HepG2 (cell line): ENCODE data around the gene CD40. TPM values are rescaled to one million over a fixed set of nuclear protein-coding genes. Genes with fewer than 3 reads are reported as not detected.

Experiments
- ATAC-seq: fragments of 200-7000 bp; cut with Tn5 transposase; 3 replicates; pipeline ENCODE4 v1.9.1; 2020; ENCODE audit warnings: mild to moderate bottlenecking, moderate library complexity
- BruUV-seq: library from RNA; stranded (reverse); fragments of 400-500 nt; replicated peaks from 2 replicates; lab custom pipeline; 2021; lab: Mats Ljungman, UMichigan
- CTCF ChIA-PET: fragments of 300-600 bp; formaldehyde crosslinking; extraction: SDS; loops from one replicate; lab custom pipeline; 2021; ENCODE audit warnings: low total read pairs, inconsistent platforms, low intra/inter-chr PET ratio; lab: Yijun Ruan, JAX
- POLR2A ChIA-PET: fragments of 350-600 bp; sonication (Branson Sonifier 250); formaldehyde crosslinking; loops from one replicate; lab custom pipeline; 2020; ENCODE audit warnings: antibody characterized with exemption, inconsistent platforms; lab: Yijun Ruan, JAX
- DNase-seq: peaks from one replicate; pipeline ENCODE4 v3.0.0-alpha.2; 2015; ENCODE audit warnings: low spot score
- FAIRE-seq: peaks from 3 replicates; lab custom pipeline; 2011; peaks lifted over from hg19 to GRCh38; lab: Jason Lieb, UNC
- H2AFZ ChIP-seq: one replicate; pipeline ENCODE4 v1.6.1; 2011; ENCODE audit warnings: low read length, inconsistent platforms
- H3K27ac ChIP-seq: fragments of 300-600 bp; 3 replicates; pipeline ENCODE4 v1.8.0; 2011; ENCODE audit warnings: mixed run types, mild to moderate bottlenecking, mixed read lengths, low read length, inconsistent platforms; ENCODE audit not compliant: insufficient read depth; ENCODE audit errors: extremely low read length
- H3K27me3 ChIP-seq, 2 experiments: fragments of 200-600 bp in 1 of 2; 2 replicates in 1 of 2; 3 replicates in 1 of 2; pipeline versions ENCODE4 v1.6.0 to v1.8.0; 2011; ENCODE audit warnings: low read length in 2 of 2, mild to moderate bottlenecking in 2 of 2, moderate library complexity in 2 of 2, inconsistent platforms in 1 of 2; ENCODE audit not compliant: insufficient read depth in 2 of 2, control insufficient read depth in 1 of 2
- H3K36me3 ChIP-seq, 2 experiments: fragments of 200-600 bp in 1 of 2; replicated peaks in 1 of 2; 2 replicates in 1 of 2; 3 replicates in 1 of 2; pipeline versions ENCODE4 v1.5.1 to v1.8.0; 2011; ENCODE audit warnings: low read length in 2 of 2, inconsistent platforms in 1 of 2; ENCODE audit not compliant: insufficient read depth in 2 of 2, control insufficient read depth in 1 of 2
- H3K4me1 ChIP-seq: 2 replicates; pipeline ENCODE4 v1.5.1; 2012; ENCODE audit warnings: low read length, inconsistent platforms; ENCODE audit not compliant: insufficient read depth
- H3K4me2 ChIP-seq: 2 replicates; pipeline ENCODE4 v1.6.0; 2011; ENCODE audit warnings: low read depth, low read length, inconsistent platforms
- H3K4me3 ChIP-seq, 3 experiments: fragments of 200-600 bp in 1 of 3; sonication (generic), shearing (Covaris generic) in 1 of 3; replicated peaks in 1 of 3; 2 replicates each; pipeline ENCODE4 v1.5.1; 2011 to 2016; ENCODE audit warnings: low read length in 3 of 3, inconsistent platforms in 2 of 3, low read depth in 2 of 3, mild to moderate bottlenecking in 2 of 3, control low read depth in 1 of 3, mixed read lengths in 1 of 3; ENCODE audit not compliant: insufficient read depth in 1 of 3
- H3K79me2 ChIP-seq: one replicate; pipeline ENCODE4 v1.6.1; 2011; ENCODE audit warnings: low read length, inconsistent platforms; ENCODE audit not compliant: insufficient read depth
- H3K9ac ChIP-seq: 2 replicates; pipeline ENCODE4 v1.6.0; 2011; ENCODE audit warnings: mild to moderate bottlenecking, low read depth, low read length, inconsistent platforms; ENCODE audit not compliant: insufficient read depth
- H3K9me3 ChIP-seq: 2 replicates; pipeline ENCODE4 v1.5.1; 2012; ENCODE audit warnings: mild to moderate bottlenecking, low read length
- H4K20me1 ChIP-seq: 2 replicates; pipeline ENCODE4 v1.6.0; 2011; ENCODE audit warnings: inconsistent platforms, mild to moderate bottlenecking, low read length, moderate library complexity; ENCODE audit not compliant: insufficient read depth
- ASH2L ChIP-seq: fragments of 300-600, 200-600 bp; sonication (generic); IDR thresholded peaks from 2 replicates; pipeline ENCODE4 v1.7.0; 2017; ENCODE audit warnings: low read depth, mild to moderate bottlenecking, moderate library complexity, mixed read lengths, low read length; ENCODE audit not compliant: insufficient read length
- CSRNP1 ChIP-seq: sonication (generic); formaldehyde crosslinking; IDR thresholded peaks from 2 replicates; pipeline ENCODE4 v1.8.1; 2023; ENCODE audit warnings: mild to moderate bottlenecking, missing genetic modification reagents
- FOXC1 ChIP-seq: sonication (generic); formaldehyde crosslinking; IDR thresholded peaks from 2 replicates; pipeline ENCODE4 v1.8.0; 2022; ENCODE audit warnings: mild to moderate bottlenecking, missing genetic modification reagents, borderline replicate concordance
- FOXO4 ChIP-seq: sonication (generic); formaldehyde crosslinking; conservative IDR thresholded peaks from 2 replicates; pipeline ENCODE4 v1.8.1; 2023; ENCODE audit warnings: missing genetic modification reagents
- IKZF4 ChIP-seq: sonication (generic); formaldehyde crosslinking; IDR thresholded peaks from 2 replicates; pipeline ENCODE4 v1.5.1; 2020; ENCODE audit warnings: borderline replicate concordance, mild to moderate bottlenecking, low read depth, missing genetic modification reagents; ENCODE audit errors: not compliant biosample characterization
- ISL2 ChIP-seq: sonication (generic); formaldehyde crosslinking; IDR thresholded peaks from 2 replicates; pipeline ENCODE4 v1.5.0; 2020; ENCODE audit warnings: missing genetic modification reagents
- RBAK ChIP-seq: sonication (generic); formaldehyde crosslinking; IDR thresholded peaks from 2 replicates; pipeline ENCODE4 v1.5.1; 2020; ENCODE audit warnings: mild to moderate bottlenecking, missing genetic modification reagents
- SMAD3 ChIP-seq: sonication (generic); formaldehyde crosslinking; IDR thresholded peaks from 2 replicates; pipeline ENCODE4 v1.4.0; 2020; ENCODE audit warnings: missing genetic modification reagents
- SMARCC2 ChIP-seq: fragments of 450-650 bp; IDR thresholded peaks from 2 replicates; pipeline ENCODE4 v1.6.1; 2017; ENCODE audit warnings: antibody characterized with exemption, mild to moderate bottlenecking
- THAP9 ChIP-seq: sonication (generic); formaldehyde crosslinking; IDR thresholded peaks from 2 replicates; pipeline ENCODE4; 2020; ENCODE audit warnings: missing genetic modification reagents, mild to moderate bottlenecking, borderline replicate concordance
- ZNF136 ChIP-seq: sonication (generic); formaldehyde crosslinking; IDR thresholded peaks from 2 replicates; pipeline ENCODE4 v1.8.1; 2022; ENCODE audit warnings: low read depth, mild to moderate bottlenecking, moderate library complexity, missing genetic modification reagents
- ZNF263 ChIP-seq: sonication (generic); formaldehyde crosslinking; IDR thresholded peaks from 2 replicates; pipeline ENCODE4 v1.4.0; 2020; ENCODE audit warnings: missing genetic modification reagents
- ZNF317 ChIP-seq: sonication (generic); formaldehyde crosslinking; IDR thresholded peaks from 2 replicates; pipeline ENCODE4 v1.5.0; 2020; ENCODE audit warnings: mild to moderate bottlenecking, missing genetic modification reagents
- ZNF350 ChIP-seq: sonication (generic); formaldehyde crosslinking; IDR thresholded peaks from 2 replicates; pipeline ENCODE4 v1.4.0; 2020; ENCODE audit warnings: mild to moderate bottlenecking, low read depth, missing genetic modification reagents, borderline replicate concordance
- ZNF546 ChIP-seq: sonication (generic); formaldehyde crosslinking; conservative IDR thresholded peaks from 2 replicates; pipeline ENCODE4 v1.8.1; 2023; ENCODE audit warnings: mild to moderate bottlenecking, missing genetic modification reagents
- ZNF558 ChIP-seq: sonication (generic); formaldehyde crosslinking; IDR thresholded peaks from 2 replicates; pipeline ENCODE4 v1.9.0; 2022; ENCODE audit warnings: mild to moderate bottlenecking, missing genetic modification reagents, borderline replicate concordance
- ZNF75D ChIP-seq: sonication (generic); formaldehyde crosslinking; IDR thresholded peaks from 2 replicates; pipeline ENCODE4 v1.8.1; 2023; ENCODE audit warnings: missing genetic modification reagents, mild to moderate bottlenecking, borderline replicate concordance
- WGBS: methylation state at CpG from one replicate; pipeline ENCODE4 v1.1.6; 2017; ENCODE audit warnings: low lambda C conversion rate; 5-methylcytosine and 5-hydroxymethylcytosine counted together
- in situ Hi-C: cut with HindIII; loops from 2 replicates; pipeline ENCODE4 v1.10.0; 2017; ENCODE audit warnings: low pct_unique_long_range_greater_than_20kb; ENCODE audit not compliant: extremely low pct_ligation_motif_present
- intact Hi-C: fragments of 100-400 bp; cut with micrococcal nuclease; formaldehyde crosslinking; loops from one replicate; pipeline ENCODE4 v1.10.0; 2022; ENCODE audit not compliant: unreplicated experiment
- polyA plus RNA-seq, 8 experiments: library from polyadenylated mRNA; depleted of rRNA in 3 of 8; stranded (reverse) in 7 of 8; unstranded in 1 of 8; fragments of >200 nt; fragmentation: Illumina TruSeq in 4 of 8; extraction: Trizol in 4 of 8; gene quantifications; 2 replicates each; pipeline versions ENCODE4 v1.2.1 to v1.2.3, GENCODE V29; 2011 to 2016; ENCODE audit warnings: low read depth in 4 of 8, missing spikeins in 1 of 8, mixed read lengths in 1 of 8; ENCODE audit not compliant: insufficient read depth in 1 of 8
- total RNA-seq, 5 experiments: library from RNA; depleted of rRNA; stranded (reverse); fragments of >200 nt; fragmentation: Illumina TruSeq; extraction: Trizol; gene quantifications; 2 replicates each; pipeline ENCODE4 v1.2.3, GENCODE V29; 2016; ENCODE audit warnings: low read depth in 1 of 5

Gene CD40
- total and polyA plus RNA-seq, 2 of the 13 experiments (the other 11 are each of a cell fraction or from before 2014, with no cell fraction given), result 4.6 to 13.4 TPM

GRCh38 chr20:46154305-46154704 is 36.2 kb downstream of the CD40 start:
- Histone ChIP-seq H4K20me1 (peaks cover 3% of the 10 kb centered on the region; the same call in 1 of the 2 replicates), H3K4me2 (no peak overlapping the region), H3K9ac (no peak overlapping the region), H3K27ac (no peak overlapping the region), H3K79me2 (no peaks in the 10 kb centered on the region), H3K4me3 (no peak overlapping the region), H3K9me3 (no peaks in the 10 kb centered on the region), H3K36me3 (no peaks in the 10 kb centered on the region), H3K4me1 (peaks cover 9% of the 10 kb centered on the region; the same call in 1 of the 2 replicates), H2AFZ (no peak overlapping the region), H3K27me3 (peaks cover 4 to 53% of the 10 kb centered on the region in 2 experiments; a peak in 4 of 5 replicates)
- intact Hi-C loops (no loop called here), in situ Hi-C loops (no loop called here)
- ChIA-PET POLR2A (no interaction called here), CTCF (no interaction called here)
- ATAC-seq, result no peak
- 14% methylated on average over 5 of the region's 5 CpGs for WGBS
- DNase-seq, result no peak
- BruUV-seq, result no TSS peak
- no peak for FAIRE-seq
- TF ChIP-seq FOXO4 (CRISPR knock-in tag) (no peak), IKZF4 (no peak), FOXC1 (CRISPR knock-in tag) (no peak), ZNF558 (CRISPR knock-in tag) (no peak), ZNF317 (CRISPR knock-in tag) (no peak), SMARCC2 (no peak), SMAD3 (CRISPR knock-in tag) (no peak), ZNF263 (CRISPR knock-in tag) (no peak), ISL2 (CRISPR knock-in tag) (no peak), CSRNP1 (no peak), ZNF546 (no peak), RBAK (CRISPR knock-in tag) (no peak), ZNF350 (no peak), ZNF75D (CRISPR knock-in tag) (no peak), ZNF136 (no peak), THAP9 (no peak), ASH2L (no peak)
